ENCODE data around the gene OPCML. TPM values are rescaled to one million over a fixed set of nuclear protein-coding genes. Genes with fewer than 3 reads are reported as not detected.

The OPCML gene
- polyA plus RNA-seq, 1 donor (not counting 4 experiments of a cell fraction or from before 2014, with no cell fraction given): 0.04 TPM

- dilution Hi-C loops (cut with MboI; ENCODE audit: extremely low pct_ligation_motif_present, low sequenced_read_pairs): no loop called here
- Histone ChIP-seq H3K27ac (ENCODE audit: control insufficient read depth, insufficient read depth, low read length) (no peak overlapping the region), H2AFZ (ENCODE audit: control insufficient read depth, low read length) (no peak overlapping the region), H3K9ac (ENCODE audit: control insufficient read depth, extremely low read depth, insufficient read depth, low read length) (no peak overlapping the region), H3K79me2 (ENCODE audit: control insufficient read depth, insufficient read depth, low read length) (no peaks in the 10 kb centered on the region), H3K9me3 (ENCODE audit: control insufficient read depth, low read depth, low read length) (no peaks in the 10 kb centered on the region), H3K27me3 (ENCODE audit: control insufficient read depth, extremely low read depth, insufficient read depth, low read length) (no peaks in the 10 kb centered on the region), H3K4me1 (ENCODE audit: control insufficient read depth, extremely low read depth, insufficient read depth, low read length) (no peaks in the 10 kb centered on the region), H3K4me3 (ENCODE audit: control insufficient read depth in 2 of 3, extremely low read depth in 1 of 3, insufficient read depth in 2 of 3, low read depth in 1 of 3, low read length in 3 of 3) (no peak overlapping the region), H3K4me2 (ENCODE audit: control insufficient read depth, extremely low read depth, insufficient read depth, low read depth, low read length) (no peak overlapping the region), H4K20me1 (ENCODE audit: control insufficient read depth, extremely low read depth, insufficient read depth, low read length) (no peaks in the 10 kb centered on the region), H3K9me1 (ENCODE audit: control insufficient read depth, extremely low read depth, insufficient read depth, low read length) (no peaks in the 10 kb centered on the region), H3K36me3 (ENCODE audit: control insufficient read depth in 2 of 2, extremely low read depth in 1 of 2, insufficient read depth in 2 of 2, low read length in 2 of 2) (no peaks in the 10 kb centered on the region)
- TF ChIP-seq CTCF (optimal IDR thresholded peaks at IDR 0.05 in 1 of 3, IDR thresholded peaks at IDR 0.05 in 1 of 3, conservative IDR thresholded peaks at IDR 0.05 in 1 of 3; ENCODE audit: extremely low read depth in 1 of 3, insufficient read depth in 2 of 3, low read length in 3 of 3) (no peak), EZH2 (IDR thresholded peaks at IDR 0.05; ENCODE audit: low read length) (no peak)
- FAIRE-seq: no peak
- DNase-seq (ENCODE audit: low read depth, low spot score): no peak
These were observed 623.9 kb downstream of the OPCML start for GRCh38 chr11:132908414-132908810.

GRCh38 chr11:132907651-132908413 is 624.5 kb downstream of the OPCML start:
- H3K79me2 ChIP-seq (ENCODE audit: control insufficient read depth, insufficient read depth, low read length): no peaks in the 10 kb centered on the region
- no peaks in the 10 kb centered on the region for H3K36me3 ChIP-seq (ENCODE audit: control insufficient read depth in 2 of 2, extremely low read depth in 1 of 2, insufficient read depth in 2 of 2, low read length in 2 of 2)
- H3K9me1 ChIP-seq (ENCODE audit: control insufficient read depth, extremely low read depth, insufficient read depth, low read length): no peaks in the 10 kb centered on the region
- no peak overlapping the region for H3K4me2 ChIP-seq (ENCODE audit: control insufficient read depth, extremely low read depth, insufficient read depth, low read depth, low read length)
- no peaks in the 10 kb centered on the region for H4K20me1 ChIP-seq (ENCODE audit: control insufficient read depth, extremely low read depth, insufficient read depth, low read length)
- FAIRE-seq: no peak
- no peaks in the 10 kb centered on the region for H3K9me3 ChIP-seq (ENCODE audit: control insufficient read depth, low read depth, low read length)
- no peak for TF ChIP-seq EZH2 (IDR thresholded peaks at IDR 0.05; ENCODE audit: low read length)
- TF ChIP-seq CTCF (optimal IDR thresholded peaks at IDR 0.05 in 1 of 3, IDR thresholded peaks at IDR 0.05 in 1 of 3, conservative IDR thresholded peaks at IDR 0.05 in 1 of 3; ENCODE audit: extremely low read depth in 1 of 3, insufficient read depth in 2 of 3, low read length in 3 of 3): no peak
- DNase-seq (ENCODE audit: low read depth, low spot score): no peak
- H3K4me1 ChIP-seq (ENCODE audit: control insufficient read depth, extremely low read depth, insufficient read depth, low read length): no peaks in the 10 kb centered on the region
- H2AFZ ChIP-seq (ENCODE audit: control insufficient read depth, low read length): no peak overlapping the region
- no peak overlapping the region for H3K9ac ChIP-seq (ENCODE audit: control insufficient read depth, extremely low read depth, insufficient read depth, low read length)
- no peaks in the 10 kb centered on the region for H3K27me3 ChIP-seq (ENCODE audit: control insufficient read depth, extremely low read depth, insufficient read depth, low read length)
- no peak overlapping the region for H3K4me3 ChIP-seq (ENCODE audit: control insufficient read depth in 2 of 3, extremely low read depth in 1 of 3, insufficient read depth in 2 of 3, low read depth in 1 of 3, low read length in 3 of 3)
- dilution Hi-C loops (cut with MboI; ENCODE audit: extremely low pct_ligation_motif_present, low sequenced_read_pairs): no loop called here
- H3K27ac ChIP-seq (ENCODE audit: control insufficient read depth, insufficient read depth, low read length): no peak overlapping the region

Measured in keratinocyte (primary cell).